Liver (tissue), 9 donors: ENCODE measurements around the gene ZNF335. TPM values are rescaled to one million over a fixed set of nuclear protein-coding genes. Genes with fewer than 3 reads are reported as not detected.

ENCODE experiments used
- DNase-seq: peaks from one replicate; pipeline ENCODE4 v3.0.0-alpha.2; 2017; ENCODE audit warnings: low spot score
- H3K27ac ChIP-seq, 2 donors: one replicate each; pipeline ENCODE4 v1.7.0; 2013; ENCODE audit warnings: inconsistent platforms in 2 of 2, low read length in 2 of 2, control low read depth in 1 of 2, low read depth in 1 of 2, mild to moderate bottlenecking in 1 of 2
- H3K27me3 ChIP-seq, 4 donors: one replicate each; pipeline versions ENCODE4 v1.6.1 to v1.7.0; 2013; ENCODE audit warnings: low read length in 3 of 4, inconsistent platforms in 1 of 4, mild to moderate bottlenecking in 1 of 4, moderate library complexity in 1 of 4; ENCODE audit not compliant: control insufficient read depth in 4 of 4, insufficient read depth in 4 of 4
- H3K36me3 ChIP-seq, 4 donors: one replicate each; pipeline versions ENCODE4 v1.6.1 to v1.7.0; 2013; ENCODE audit warnings: low read length in 3 of 4, mild to moderate bottlenecking in 3 of 4, low read depth in 1 of 4, moderate library complexity in 1 of 4; ENCODE audit not compliant: control insufficient read depth in 4 of 4, insufficient read depth in 3 of 4
- H3K4me1 ChIP-seq, 4 donors: one replicate each; pipeline versions ENCODE4 v1.6.1 to v1.7.0; 2013; ENCODE audit warnings: low read length in 3 of 4, mild to moderate bottlenecking in 3 of 4, moderate library complexity in 1 of 4; ENCODE audit not compliant: control insufficient read depth in 4 of 4, insufficient read depth in 4 of 4
- H3K4me3 ChIP-seq, 3 donors: one replicate each; pipeline versions ENCODE4 v1.6.1 to v1.7.0; 2013; ENCODE audit warnings: low read length in 3 of 3, control low read depth in 1 of 3, low read depth in 1 of 3, mild to moderate bottlenecking in 1 of 3
- H3K9ac ChIP-seq, 2 donors: one replicate each; pipeline ENCODE4 v1.7.0; 2013; ENCODE audit warnings: low read length in 2 of 2, mild to moderate bottlenecking in 2 of 2, moderate library complexity in 2 of 2, control low read depth in 1 of 2, low read depth in 1 of 2
- H3K9me3 ChIP-seq, 4 donors: one replicate each; pipeline versions ENCODE4 v1.6.1 to v1.7.0; 2013; ENCODE audit warnings: low read length in 3 of 4; ENCODE audit not compliant: control insufficient read depth in 4 of 4
- EGR1 ChIP-seq, 2 donors: IDR thresholded peaks; 2 replicates each; pipeline ENCODE4 v1.6.1; 2016 to 2018; ENCODE audit warnings: antibody characterized with exemption in 2 of 2, low read depth in 2 of 2
- FOXA1 ChIP-seq: IDR thresholded peaks from 2 replicates; pipeline ENCODE4 v1.6.1; 2016; ENCODE audit warnings: antibody characterized with exemption
- FOXA2 ChIP-seq: IDR thresholded peaks from 2 replicates; pipeline ENCODE4 v1.6.1; 2016; ENCODE audit warnings: antibody characterized with exemption
- GABPA ChIP-seq, 2 donors: IDR thresholded peaks in 1 of 2; conservative IDR thresholded peaks in 1 of 2; 2 replicates each; pipeline ENCODE4 v1.6.1; 2016; ENCODE audit warnings: antibody characterized with exemption in 2 of 2, mild to moderate bottlenecking in 1 of 2, moderate library complexity in 1 of 2
- HNF4A ChIP-seq, 2 donors: conservative IDR thresholded peaks; 2 replicates each; pipeline ENCODE4 v1.6.1; 2016; ENCODE audit warnings: antibody characterized with exemption in 2 of 2, mild to moderate bottlenecking in 2 of 2
- HNF4G ChIP-seq: IDR thresholded peaks from 2 replicates; pipeline ENCODE4 v1.6.1; 2016; ENCODE audit warnings: antibody characterized with exemption
- JUND ChIP-seq, 2 donors: IDR thresholded peaks; 2 replicates each; pipeline ENCODE4 v1.6.1; 2016; ENCODE audit warnings: antibody characterized with exemption in 2 of 2
- MAX ChIP-seq: IDR thresholded peaks from 2 replicates; pipeline ENCODE4 v1.6.1; 2016; ENCODE audit warnings: antibody characterized with exemption
- NR2F2 ChIP-seq: IDR thresholded peaks from 2 replicates; pipeline ENCODE4 v1.6.1; 2016; ENCODE audit warnings: antibody characterized with exemption
- RAD21 ChIP-seq, 2 donors: IDR thresholded peaks; 2 replicates each; pipeline ENCODE4 v1.6.1; 2016; ENCODE audit warnings: antibody characterized with exemption in 2 of 2, mild to moderate bottlenecking in 2 of 2
- REST ChIP-seq: IDR thresholded peaks from 2 replicates; pipeline ENCODE4 v1.6.1; 2016; ENCODE audit warnings: antibody characterized with exemption, mild to moderate bottlenecking
- RXRA ChIP-seq, 2 donors: IDR thresholded peaks; 2 replicates each; pipeline ENCODE4 v1.6.1; 2017 to 2018; ENCODE audit warnings: antibody characterized with exemption in 2 of 2, mild to moderate bottlenecking in 1 of 2
- SP1 ChIP-seq: IDR thresholded peaks from 2 replicates; pipeline ENCODE4 v1.6.1; 2018; ENCODE audit warnings: antibody characterized with exemption, mild to moderate bottlenecking
- TAF1 ChIP-seq: conservative IDR thresholded peaks from 2 replicates; pipeline ENCODE4 v1.6.1; 2016; ENCODE audit warnings: antibody characterized with exemption, mild to moderate bottlenecking
- YY1 ChIP-seq: IDR thresholded peaks from 2 replicates; pipeline ENCODE4 v1.6.1; 2016; ENCODE audit warnings: antibody characterized with exemption, mild to moderate bottlenecking
- WGBS: extraction: QIAGEN DNeasy Blood & Tissue Kit; methylation state at CpG from one replicate; pipeline ENCODE4 v1.1.7; 2013; 5-methylcytosine and 5-hydroxymethylcytosine counted together
- polyA plus RNA-seq, 2 donors: library from polyadenylated mRNA; stranded (reverse) in 1 of 2; unstranded in 1 of 2; fragments of 200-250 nt in 1 of 2; fragments of >200 nt in 1 of 2; fragmentation: Nextera tagmentation in 1 of 2; extraction: Ambion mirVana in 1 of 2; gene quantifications; one replicate each; pipeline versions ENCODE4 v1.2.1 to v1.2.3, GENCODE V29; 2013 to 2015
- total RNA-seq, 2 donors: library from RNA; depleted of rRNA; stranded (reverse); fragments of >200 nt; gene quantifications; one replicate each; pipeline ENCODE4 v1.2.3, GENCODE V29; 2014
- TF ChIP-seq, protein P1 (sequence below): IDR thresholded peaks from 2 replicates; pipeline ENCODE4 v1.6.1; 2016; ENCODE audit warnings: antibody characterized with exemption
- TF ChIP-seq, protein P2 (sequence below): IDR thresholded peaks from 2 replicates; pipeline ENCODE4 v1.6.1; 2016; ENCODE audit warnings: antibody characterized with exemption
- donor health status: healthy.
- donor health status: healthy.
- donor health status: healthy.
- donor health status: healthy.
- donor health status: healthy.

ZNF335 gene
- total and polyA plus RNA-seq, 4 donors = 3.0 to 14.6 (median 6.6) TPM

DNA sequence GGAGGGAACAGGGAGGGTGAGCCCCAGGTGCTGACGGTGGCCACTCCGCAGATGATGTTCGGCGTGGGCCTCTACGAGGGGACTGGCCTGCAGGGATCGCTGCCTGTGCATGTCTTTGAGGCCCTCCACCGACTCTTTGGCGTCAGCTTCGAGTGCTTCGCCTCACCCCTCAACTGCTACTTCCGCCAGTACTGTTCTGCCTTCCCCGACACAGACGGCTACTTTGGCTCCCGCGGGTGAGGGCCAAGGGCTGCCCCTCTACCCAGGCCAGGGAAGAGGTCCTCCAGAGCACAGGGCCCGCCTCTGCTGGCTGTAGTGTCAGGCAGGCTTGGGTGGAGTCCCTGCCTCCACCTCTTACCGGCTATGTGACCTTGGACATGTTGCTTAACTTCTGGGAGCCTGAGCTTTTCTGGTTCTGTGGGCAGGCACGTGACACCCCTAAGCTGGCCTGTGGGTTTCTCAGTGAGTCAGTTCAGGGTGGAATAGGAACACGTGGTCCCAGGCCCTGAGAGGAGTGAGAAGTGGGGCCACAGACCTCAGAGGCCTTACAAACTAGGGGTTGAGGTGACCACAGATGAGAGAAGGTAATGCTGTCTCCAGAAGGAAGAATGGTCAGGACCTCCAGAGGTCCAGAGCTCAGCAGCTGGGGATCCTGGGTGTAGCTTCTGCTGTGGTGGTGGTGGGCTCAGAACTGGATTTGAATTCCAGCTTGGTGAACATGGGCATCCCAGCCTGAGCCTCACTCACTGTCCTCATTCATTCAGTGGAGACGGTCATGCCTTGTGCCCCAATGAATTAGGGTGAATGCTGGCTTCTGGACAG is 25.6 kb downstream of the ZNF335 start:
- H3K4me3 ChIP-seq = no peak overlapping the region
- H3K36me3 ChIP-seq = peaks cover 12 to 74% (median 38%) of the 10 kb centered on the region in 4 donors
- peak; percentile 68 to 83 for TF ChIP-seq HNF4A (conservative IDR thresholded peaks at IDR 0.05)
- TF ChIP-seq EGR1 (IDR thresholded peaks at IDR 0.05; ENCODE audit: low read depth in 2 of 2) = peak in 1 of 2 donors; percentile 67
- peak; percentile 76 for TF ChIP-seq YY1
- TF ChIP-seq, protein P1, sequence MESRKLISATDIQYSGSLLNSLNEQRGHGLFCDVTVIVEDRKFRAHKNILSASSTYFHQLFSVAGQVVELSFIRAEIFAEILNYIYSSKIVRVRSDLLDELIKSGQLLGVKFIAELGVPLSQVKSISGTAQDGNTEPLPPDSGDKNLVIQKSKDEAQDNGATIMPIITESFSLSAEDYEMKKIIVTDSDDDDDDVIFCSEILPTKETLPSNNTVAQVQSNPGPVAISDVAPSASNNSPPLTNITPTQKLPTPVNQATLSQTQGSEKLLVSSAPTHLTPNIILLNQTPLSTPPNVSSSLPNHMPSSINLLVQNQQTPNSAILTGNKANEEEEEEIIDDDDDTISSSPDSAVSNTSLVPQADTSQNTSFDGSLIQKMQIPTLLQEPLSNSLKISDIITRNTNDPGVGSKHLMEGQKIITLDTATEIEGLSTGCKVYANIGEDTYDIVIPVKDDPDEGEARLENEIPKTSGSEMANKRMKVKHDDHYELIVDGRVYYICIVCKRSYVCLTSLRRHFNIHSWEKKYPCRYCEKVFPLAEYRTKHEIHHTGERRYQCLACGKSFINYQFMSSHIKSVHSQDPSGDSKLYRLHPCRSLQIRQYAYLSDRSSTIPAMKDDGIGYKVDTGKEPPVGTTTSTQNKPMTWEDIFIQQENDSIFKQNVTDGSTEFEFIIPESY = no peak
- TF ChIP-seq REST = peak; percentile 56
- TF ChIP-seq FOXA1 = peak; percentile 63
- TF ChIP-seq TAF1 = no peak
- no peak for TF ChIP-seq HNF4G
- TF ChIP-seq JUND (IDR thresholded peaks at IDR 0.05) = peak; percentile 59 to 74
- no peak for TF ChIP-seq FOXA2
- TF ChIP-seq GABPA (IDR thresholded peaks at IDR 0.05 in 1 of 2, conservative IDR thresholded peaks at IDR 0.05 in 1 of 2) = peak in 1 of 2 donors; percentile 61
- peak; percentile 95 for TF ChIP-seq MAX
- TF ChIP-seq RAD21 (IDR thresholded peaks at IDR 0.05) = peak in 1 of 2 donors; percentile 57
- TF ChIP-seq RXRA (IDR thresholded peaks at IDR 0.05) = peak; percentile 76 to 90
- peak; percentile 77 for TF ChIP-seq SP1
- WGBS = 64% methylated on average over 20 of the region's 20 CpGs
- H3K27me3 ChIP-seq = no peaks in the 10 kb centered on the region
- H3K9me3 ChIP-seq = no peaks in the 10 kb centered on the region
- peaks cover 5 to 16% (median 12%) of the 10 kb centered on the region in 4 donors for H3K4me1 ChIP-seq
- peak overlapping the region in 1 of 2 donors; percentile 57 for H3K9ac ChIP-seq
- peak overlapping the region; percentile 87 to 92 for H3K27ac ChIP-seq
- DNase-seq = no peak

DNA sequence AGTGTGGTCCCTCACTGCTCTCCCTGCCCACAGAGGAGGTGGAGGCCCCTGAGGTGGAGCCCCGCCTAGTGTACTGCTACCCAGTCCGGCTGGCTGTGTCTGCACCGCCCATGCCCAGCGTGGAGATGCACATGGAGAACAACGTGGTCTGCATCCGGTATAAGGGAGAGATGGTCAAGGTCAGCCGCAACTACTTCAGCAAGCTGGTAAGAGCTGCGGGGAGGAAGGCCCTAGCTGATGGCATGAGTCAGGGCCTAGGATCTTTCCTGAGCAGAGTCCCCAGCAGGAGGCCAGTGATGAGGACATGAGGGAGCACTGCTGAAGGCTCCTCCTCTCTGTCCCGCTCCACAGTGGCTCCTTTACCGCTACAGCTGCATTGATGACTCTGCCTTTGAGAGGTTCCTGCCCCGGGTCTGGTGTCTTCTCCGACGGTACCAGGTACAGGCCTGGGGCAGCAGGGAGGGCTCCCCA is 26.3 kb downstream of the ZNF335 start:
- no peaks in the 10 kb centered on the region for H3K9me3 ChIP-seq
- peaks cover 5 to 16% (median 12%) of the 10 kb centered on the region in 4 donors for H3K4me1 ChIP-seq
- no peak overlapping the region for H3K9ac ChIP-seq
- H3K4me3 ChIP-seq = no peak overlapping the region
- TF ChIP-seq EGR1 (IDR thresholded peaks at IDR 0.05; ENCODE audit: low read depth in 2 of 2) (no peak), FOXA1 (no peak), HNF4G (no peak), GABPA (IDR thresholded peaks at IDR 0.05 in 1 of 2, conservative IDR thresholded peaks at IDR 0.05 in 1 of 2) (no peak), YY1 (no peak), NR2F2 (no peak), HNF4A (conservative IDR thresholded peaks at IDR 0.05) (no peak), RXRA (IDR thresholded peaks at IDR 0.05) (no peak), REST (no peak), TAF1 (no peak), SP1 (no peak), FOXA2 (no peak)
- TF ChIP-seq, protein P2, sequence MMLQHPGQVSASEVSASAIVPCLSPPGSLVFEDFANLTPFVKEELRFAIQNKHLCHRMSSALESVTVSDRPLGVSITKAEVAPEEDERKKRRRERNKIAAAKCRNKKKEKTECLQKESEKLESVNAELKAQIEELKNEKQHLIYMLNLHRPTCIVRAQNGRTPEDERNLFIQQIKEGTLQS = no peak
- TF ChIP-seq, protein P1 = no peak
- 88% methylated on average over 13 of the region's 13 CpGs for WGBS
- peak overlapping the region; percentile 52 to 92 for H3K27ac ChIP-seq
- H3K27me3 ChIP-seq = no peaks in the 10 kb centered on the region
- DNase-seq = no peak
- peaks cover 16 to 76% (median 42%) of the 10 kb centered on the region in 4 donors for H3K36me3 ChIP-seq
